HG03575 (cell line): Measurements from ENCODE around the gene WWOX.
"Not testable (repeated sequence)": the region's sequence is repeated elsewhere in the genome, so short reads cannot be mapped to it uniquely, and the experiment has no call there.

Experiments used
- ATAC-seq: cut with Tn5 transposase; IDR thresholded peaks from one replicate; pipeline ENCODE4 v1.9.1; 2021; ENCODE audit not compliant: unreplicated experiment, insufficient number of reproducible peaks, low FRiP score; ENCODE audit errors: extremely low read depth

WWOX gene

DNA sequence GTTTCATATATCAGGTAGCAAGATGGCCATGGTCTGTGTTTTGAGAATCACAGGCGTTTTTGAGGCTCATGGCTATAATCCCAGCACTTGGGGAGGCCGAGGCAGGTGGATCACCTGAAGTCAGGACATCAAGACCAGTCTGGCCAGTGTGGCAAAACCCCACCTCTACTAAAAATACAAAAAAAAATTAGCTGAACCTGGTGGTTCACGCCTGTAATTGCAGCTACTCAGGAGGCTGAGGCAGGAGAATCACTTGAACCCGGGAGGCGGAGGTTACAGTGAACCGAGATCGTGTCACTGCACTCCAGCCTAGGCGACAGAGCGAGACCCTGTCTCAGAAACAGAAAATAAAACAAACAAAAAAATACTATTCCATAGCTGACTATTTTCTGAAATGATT lies 415.4 kb downstream of the WWOX start:
- ATAC-seq: not testable (repeated sequence)

DNA sequence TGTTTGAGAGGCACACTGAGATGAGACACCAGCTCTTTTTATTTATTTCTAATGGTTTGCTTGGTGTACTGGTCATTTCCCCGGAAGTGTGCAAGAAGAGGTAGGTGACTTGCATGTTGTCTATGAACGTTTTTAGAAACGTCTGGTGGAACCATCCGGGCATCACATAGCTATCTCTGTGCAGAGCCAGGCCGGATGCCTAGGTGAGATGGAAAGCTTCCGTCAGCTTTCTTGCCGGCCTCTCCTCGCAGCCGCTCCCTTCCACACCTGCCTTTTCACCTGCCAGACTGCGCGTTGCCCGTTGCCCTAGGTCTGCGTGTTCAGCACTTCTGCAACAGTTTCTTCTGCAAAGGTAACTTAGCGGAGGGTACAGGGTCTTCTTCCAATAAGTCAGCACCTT lies 416.0 kb downstream of the WWOX start:
- ATAC-seq: no peak

DNA sequence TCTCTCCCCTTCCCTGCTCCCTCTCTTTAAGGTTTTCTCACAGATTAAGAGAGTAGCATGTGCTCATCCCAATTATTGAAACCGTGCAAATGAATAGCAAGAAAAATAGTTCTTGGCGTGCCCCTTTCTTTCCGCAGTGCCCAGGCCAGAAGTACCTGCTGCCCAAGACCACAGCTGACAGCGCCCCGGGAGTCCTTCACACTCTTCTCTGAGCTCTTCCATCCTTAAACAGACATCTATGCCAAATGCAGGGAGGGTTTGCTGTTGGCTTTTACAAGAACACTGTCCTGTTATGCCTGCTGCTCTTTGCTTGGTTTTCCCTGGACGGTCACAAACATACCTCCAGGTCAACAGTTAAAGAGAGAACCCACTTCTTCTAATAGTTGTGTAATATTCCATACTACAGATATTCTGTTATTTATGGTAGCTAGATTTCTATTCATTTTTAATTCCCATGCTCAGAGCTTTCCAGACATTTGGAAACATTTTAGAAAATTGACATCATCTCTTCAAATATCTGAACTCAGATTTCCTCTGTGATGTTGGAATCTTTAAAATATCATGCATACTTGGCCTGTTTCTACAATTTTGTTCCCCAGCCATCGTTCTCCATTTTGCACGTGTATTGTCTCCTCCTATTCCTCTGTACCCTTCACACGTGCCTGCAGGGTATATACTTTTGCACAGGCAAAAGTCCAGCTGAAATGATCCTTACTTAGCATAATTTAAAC lies 416.7 kb downstream of the WWOX start:
- ATAC-seq: no peak

DNA sequence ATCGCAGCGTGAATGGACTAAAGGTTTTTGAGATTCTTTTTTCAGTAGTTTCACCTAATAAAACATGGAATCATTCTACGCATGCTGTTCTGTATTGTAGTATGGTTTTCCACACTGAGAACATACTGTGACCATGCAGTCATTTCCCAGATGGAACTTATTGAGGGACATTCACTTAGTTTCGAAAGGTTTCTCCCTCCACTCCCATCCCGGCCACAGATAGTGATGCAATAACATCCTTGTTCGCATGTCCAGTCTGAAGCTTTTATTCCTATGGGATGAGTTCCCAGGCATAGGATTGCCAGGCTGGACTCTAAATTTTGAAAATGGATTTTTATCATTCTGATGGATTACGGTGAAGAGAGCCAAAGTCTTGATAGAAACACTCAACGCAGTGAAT lies 420.4 kb downstream of the WWOX start:
- ATAC-seq: no peak

DNA sequence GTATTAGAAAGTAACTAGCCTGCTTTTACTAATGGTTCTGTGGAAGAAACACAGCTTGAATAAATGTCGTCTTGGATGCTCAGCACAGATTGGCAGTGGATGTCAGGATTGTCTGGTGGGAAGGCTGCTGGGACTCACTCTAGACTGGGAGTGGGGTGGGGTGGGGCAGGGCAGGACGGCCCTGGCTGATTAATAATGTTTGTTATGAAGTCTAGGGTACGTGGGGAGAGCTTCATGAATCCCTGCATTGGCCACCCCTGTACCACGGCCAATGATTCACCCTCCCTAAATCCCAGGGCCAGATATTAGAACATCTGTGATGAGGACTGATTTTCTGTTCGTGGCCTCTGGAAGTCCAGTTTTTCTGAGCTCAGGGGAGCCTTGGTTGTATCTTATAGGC lies 421.0 kb downstream of the WWOX start:
- no peak for ATAC-seq

DNA sequence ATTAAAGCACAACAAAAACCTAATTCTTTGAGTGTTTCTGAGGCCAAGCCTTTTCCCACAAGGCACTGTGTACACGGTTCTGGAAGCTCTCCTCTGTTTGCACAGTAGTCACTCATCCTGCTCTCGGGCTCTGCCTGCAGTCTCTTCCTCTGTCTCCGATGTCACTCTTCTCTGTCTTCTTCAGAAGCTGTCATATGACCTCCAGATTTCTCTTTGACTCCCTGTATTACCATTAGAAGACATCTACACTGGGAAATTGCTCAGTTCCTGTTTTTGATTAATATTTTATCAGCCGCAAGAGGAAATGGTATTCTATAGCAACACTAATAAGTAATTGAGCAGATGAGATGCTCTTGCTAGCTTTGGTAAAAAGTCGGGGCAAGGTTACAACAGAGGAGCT lies 422.9 kb downstream of the WWOX start:
- no peak for ATAC-seq

DNA sequence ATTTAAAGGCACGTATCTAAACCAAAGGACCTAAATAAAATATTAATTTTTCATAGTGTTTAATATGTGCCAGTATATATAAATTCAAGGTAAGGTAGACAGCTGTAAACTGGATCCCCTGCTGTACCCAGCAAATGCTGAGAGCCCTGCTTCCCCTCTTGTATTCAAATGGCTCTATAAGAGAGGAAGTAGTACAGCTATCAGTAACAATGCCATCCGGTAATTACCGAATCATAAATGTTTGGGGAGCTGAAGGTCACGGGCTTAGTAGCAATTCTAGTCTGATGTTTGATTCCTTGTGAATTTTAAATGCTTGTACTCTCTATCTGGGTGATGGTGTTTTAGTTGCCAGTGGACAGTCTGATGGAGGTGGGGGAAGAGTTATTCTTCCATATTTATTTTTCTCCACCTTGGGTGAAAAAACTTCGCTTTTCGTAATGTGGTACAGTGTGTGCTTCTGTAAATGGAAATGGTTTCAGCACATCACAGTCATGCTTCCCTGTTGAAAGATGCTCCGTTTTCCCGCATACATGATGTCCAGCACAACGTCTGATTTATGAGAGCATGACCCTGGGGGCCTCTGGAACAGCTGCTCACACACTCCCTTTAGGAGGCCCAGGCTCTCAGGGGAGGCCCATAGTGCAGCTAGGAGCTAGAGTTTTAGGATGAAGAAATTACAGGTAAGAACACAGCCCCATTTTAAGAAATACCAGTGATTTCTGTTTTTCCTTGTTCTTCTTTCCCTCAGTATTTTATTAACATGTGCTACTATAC lies 423.9 kb downstream of the WWOX start:
- ATAC-seq: no peak

DNA sequence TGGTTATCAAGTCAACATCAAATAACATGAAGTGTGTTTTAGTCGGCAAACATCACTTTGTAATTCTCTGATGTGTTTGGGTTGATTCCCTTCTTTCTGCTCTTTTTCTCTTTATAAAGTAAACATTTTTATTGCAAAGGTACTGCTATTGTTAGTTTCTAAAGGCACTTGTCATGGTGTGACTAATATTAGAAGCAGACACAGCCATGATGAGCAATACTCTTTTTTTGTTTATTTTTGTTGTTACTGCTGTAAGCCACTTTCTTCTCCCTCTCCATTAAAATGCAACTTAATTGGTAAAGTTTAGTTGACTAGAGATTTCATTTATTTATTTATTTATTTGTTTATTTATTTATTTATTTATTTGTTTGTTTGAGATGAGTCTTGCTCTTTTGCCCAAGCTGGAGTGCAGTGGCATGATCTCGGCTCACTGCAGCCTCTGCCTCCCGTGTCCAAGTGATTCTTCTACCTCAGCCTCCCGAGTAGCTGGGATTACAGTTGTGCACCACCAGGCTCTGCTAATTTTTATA lies 424.7 kb downstream of the WWOX start:
- no peak for ATAC-seq

DNA sequence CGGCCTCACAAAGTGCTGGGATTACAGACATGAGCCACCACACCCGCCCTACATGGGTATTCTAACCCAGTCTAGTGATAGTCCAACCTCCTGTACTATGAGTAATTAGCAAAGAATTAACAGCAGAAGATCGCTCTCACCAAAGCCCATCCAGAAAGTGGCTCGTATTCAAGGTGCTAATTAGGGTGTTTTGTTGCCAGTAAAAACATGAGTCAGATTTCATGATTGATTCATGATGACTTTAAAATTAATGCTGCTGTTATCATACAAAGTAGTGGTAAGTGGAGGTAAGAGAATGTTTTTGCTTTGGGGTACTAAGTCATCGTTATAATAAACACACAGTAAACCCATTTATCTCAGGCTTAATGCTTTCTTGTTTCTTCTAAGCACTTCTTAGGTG lies 428.8 kb downstream of the WWOX start:
- ATAC-seq: no peak

DNA sequence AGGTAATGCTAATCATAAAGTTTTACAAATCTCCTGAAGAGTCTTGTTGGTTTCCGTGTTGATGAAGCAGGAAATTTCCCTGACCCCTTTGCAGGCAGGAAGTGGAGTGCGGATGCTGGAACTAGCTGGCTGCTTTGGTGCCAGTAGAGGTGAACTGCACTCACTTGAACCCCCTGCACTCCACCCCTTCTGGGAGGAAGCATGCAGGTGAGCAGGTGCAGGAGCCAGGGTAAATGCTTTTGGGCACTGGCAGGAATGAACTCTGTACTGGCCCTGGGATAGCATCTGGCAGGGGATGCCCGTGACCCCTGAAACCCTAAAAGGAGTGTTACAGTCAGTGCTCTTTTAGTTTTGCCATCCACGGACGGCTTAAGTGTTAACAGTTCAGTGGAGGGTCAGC lies 430.4 kb downstream of the WWOX start:
- no peak for ATAC-seq

DNA sequence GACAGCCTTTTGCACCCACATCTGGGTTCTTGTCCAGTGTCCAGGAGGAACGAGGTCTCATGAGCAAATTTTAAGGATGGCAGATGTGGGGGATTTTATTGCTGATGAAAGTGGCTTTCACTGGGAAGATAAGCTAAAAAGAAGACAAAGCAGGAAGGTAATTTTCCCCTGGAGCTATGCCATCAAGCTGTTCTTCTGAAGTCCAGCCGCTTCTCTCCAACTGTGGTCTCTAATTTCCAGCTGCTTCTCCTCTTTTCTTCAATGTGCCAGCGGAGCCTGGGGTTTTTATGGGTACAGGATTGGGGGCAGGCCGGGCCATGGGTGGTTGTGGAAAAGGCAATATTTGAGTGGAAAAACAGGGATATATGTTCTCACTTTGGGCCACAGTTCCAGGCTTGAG lies 430.8 kb downstream of the WWOX start:
- no peak for ATAC-seq

DNA sequence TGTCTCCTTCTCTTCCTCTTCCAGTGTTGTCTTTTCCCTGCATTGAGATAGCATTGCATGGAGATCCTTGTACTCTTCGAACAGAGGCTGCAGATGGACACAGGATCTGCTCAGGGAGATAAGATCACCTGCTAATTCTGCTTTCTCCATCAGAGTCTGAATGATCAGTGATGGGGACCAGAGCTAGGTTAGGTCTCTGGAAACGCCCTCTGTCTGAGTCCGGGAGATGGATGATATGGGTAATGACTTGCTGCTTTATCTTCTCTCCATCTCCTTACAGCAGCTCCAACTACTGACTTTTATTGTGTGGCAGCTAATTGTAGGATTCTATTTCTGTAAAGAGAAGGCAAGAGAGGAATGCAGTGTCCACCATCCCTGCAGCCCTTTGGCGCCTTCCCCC lies 435.6 kb downstream of the WWOX start:
- ATAC-seq: no peak

DNA sequence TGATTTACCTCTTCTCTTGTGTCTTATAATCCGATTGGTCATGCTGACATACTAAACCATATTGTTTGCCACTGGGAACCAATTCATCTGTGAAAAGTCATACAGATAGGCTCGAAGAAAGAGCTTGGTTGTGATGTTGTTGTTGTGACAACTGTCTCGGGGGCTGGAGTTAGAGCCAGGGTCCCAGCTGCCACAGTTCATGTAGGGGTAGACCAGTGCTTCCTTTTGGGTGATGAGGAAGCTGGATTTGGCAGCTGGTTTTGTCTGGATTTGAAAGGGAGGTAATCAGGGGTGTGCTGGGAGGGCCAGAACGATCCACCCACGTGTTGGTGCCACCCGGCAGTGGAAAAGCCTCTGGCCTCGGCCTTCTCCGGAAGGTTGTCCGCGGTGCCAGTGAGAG lies 438.1 kb downstream of the WWOX start:
- ATAC-seq: no peak

DNA sequence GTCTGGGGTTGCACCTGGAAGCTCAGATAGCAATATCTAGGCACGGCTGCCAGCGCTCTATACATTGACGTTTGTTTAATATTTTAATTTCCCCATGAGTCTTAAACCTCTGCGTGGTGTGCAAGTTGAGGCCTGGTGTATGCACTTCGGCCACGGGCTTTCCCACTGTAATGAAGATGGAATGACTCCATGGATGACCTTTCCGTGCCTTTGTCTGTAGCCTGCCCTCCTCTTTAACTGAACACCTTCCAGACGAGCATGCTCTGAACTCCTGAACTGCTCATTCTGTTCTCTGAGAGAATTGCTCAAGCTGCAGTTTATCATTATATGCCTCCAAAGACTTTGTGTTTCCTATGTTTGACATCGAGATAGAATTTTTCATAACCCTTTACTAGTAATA lies 438.8 kb downstream of the WWOX start:
- no peak for ATAC-seq

DNA sequence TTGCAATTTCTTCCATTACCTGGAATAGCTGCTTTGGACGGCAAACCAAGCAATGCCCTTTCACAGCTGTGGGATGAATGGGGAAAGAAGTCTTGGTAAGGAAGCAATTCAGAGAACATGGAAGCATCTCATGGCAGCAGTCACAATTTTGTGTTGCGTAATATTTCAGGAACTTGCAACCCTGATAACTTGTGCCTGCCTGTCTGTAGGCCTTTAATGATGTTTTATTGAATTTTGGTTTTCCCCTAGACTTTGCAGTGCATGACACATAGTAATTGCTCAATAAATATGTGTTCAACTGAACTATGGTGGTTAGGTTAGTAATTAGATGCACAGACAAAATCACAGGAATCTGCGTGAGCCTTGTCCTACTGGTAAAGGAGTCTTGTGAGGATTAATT lies 439.5 kb downstream of the WWOX start:
- no peak for ATAC-seq

DNA sequence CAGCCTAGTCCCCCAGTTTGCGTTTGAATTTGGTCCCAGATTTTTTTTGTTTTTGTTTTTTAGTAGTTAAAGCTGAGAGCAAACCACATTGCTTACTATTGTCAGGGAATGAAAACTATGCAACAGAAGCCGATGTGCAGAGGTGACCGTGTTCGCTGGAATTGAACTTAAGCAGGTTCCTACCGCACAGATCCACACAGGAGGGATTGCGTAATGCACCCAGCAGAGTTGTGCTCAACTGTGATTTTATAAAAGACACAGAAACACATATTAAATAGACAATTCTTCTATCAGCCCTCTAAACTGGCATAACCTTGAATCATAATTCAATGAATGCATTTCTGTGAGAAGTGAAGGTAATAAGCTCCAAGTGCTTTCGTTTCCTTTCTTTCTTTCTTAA lies 443.0 kb downstream of the WWOX start:
- no peak for ATAC-seq

DNA sequence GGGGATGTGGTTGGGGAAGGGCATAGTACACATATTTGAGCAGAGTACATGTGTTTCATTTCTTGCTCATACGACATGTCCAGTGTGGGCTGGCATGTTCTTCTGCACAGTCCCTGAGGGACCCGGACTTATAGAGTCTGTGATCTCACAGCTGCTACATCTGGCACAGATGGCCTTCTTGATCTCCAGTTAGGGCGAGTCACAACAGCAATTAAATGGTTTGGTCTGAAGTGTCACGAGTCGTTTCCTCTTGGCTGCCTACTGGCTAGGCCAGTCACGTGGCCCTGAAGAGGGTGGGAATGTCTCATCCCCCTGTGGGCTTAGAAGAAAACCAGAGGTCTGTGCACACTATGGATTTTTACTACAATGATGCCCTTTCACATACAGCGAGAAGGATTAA lies 443.6 kb downstream of the WWOX start:
- no peak for ATAC-seq

DNA sequence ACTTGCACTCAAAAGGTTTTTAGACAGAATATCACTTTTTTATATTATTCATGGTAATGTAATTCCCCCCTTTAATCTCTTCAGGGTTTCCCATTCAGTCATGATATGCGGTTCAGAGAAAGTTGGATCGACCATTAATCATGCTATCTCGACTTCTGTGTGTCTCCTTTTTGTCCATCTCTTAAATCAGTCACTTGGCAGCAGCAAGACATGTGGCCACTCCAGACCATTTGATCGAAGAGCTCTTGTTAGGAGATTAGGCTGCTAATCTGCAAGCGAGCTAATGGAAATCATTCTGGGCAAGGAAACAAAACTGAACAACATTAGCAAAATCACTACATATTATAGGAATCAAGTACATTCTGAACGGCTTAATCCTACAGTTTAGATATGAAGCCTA lies 449.9 kb downstream of the WWOX start:
- ATAC-seq: no peak

DNA sequence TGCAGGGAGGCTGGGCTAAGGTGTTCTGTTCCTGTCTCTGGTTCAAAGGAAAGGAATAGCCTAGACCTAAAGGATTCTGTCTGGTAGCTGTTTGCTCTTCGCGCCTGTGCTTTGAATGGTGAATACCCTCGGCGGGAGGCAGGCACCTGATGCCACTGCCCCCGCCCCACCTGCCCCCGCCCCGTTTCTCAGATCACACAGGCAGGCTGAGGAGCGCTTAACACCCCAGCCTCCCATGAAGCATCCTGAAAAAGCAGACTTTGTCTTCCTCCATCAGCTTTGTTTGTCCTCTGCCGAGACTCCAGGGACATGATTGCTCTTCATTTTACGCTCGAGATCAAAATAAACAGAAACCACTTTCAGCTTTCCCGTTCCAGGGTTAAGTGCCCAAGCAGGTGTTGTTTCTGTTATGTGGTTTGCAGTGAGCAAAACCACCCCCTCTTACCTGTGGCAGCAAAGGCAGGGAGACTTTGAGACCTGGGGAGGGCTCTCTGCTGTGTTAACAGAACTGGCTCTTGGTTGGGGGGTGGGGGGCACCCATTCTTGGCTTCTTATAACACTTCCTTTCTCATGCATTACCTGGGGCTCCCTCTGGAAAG lies 452.1 kb downstream of the WWOX start:
- ATAC-seq: no peak

DNA sequence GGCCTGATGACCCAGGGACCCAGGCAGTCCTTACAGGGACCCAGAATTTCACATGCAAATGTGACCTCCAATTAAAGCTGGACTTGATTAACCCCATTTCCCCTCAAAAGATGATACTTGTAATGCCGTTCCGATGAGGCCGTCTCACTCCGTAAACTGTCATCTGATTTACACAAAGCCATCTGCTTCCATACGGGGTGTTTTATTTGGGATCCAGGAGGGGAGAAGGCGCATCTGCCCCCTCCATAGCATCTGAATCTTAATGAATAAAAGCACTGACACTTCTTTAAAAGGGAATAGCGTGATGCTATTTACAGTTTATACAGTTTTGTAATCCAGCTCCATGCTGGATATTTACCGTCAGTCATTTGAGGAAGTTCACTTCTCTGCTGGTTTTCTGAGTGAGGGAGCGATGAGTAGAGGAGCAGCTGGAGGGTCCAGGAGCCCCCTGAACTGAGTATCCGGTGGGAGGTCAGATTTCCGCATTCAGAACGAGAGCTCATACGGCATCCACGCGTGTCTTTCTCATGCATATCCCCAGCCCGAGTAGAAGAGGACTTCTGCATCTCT lies 452.7 kb downstream of the WWOX start:
- no peak for ATAC-seq
